Osteoblast (primary cell): Measurements from ENCODE around the gene ADH5. TPM values are rescaled to one million over a fixed set of nuclear protein-coding genes. Genes with fewer than 3 reads are reported as not detected.
"Not testable (repeated sequence)": the region's sequence is repeated elsewhere in the genome, so short reads cannot be mapped to it uniquely, and the experiment has no call there.

Source experiments
- DNase-seq: peaks from one replicate; pipeline ENCODE4 v3.0.0; 2011; ENCODE audit warnings: low spot score, mixed read lengths; ENCODE audit not compliant: insufficient read length; ENCODE audit errors: missing footprints
- H2AFZ ChIP-seq: 2 replicates; pipeline ENCODE4 v1.6.0; 2011; ENCODE audit warnings: mild to moderate bottlenecking, low read length
- H3K27ac ChIP-seq: 2 replicates; pipeline ENCODE4 v1.5.1; 2011; ENCODE audit warnings: mild to moderate bottlenecking, low read depth, low read length, moderate library complexity
- H3K27me3 ChIP-seq: 2 replicates; pipeline ENCODE4 v1.6.0; 2012; ENCODE audit warnings: mild to moderate bottlenecking, control low read depth, inconsistent platforms, low read length, moderate library complexity; ENCODE audit not compliant: insufficient read depth
- H3K36me3 ChIP-seq: 2 replicates; pipeline ENCODE4 v1.5.1; 2011; ENCODE audit warnings: mild to moderate bottlenecking, low read length, control low read depth, moderate library complexity; ENCODE audit not compliant: insufficient read depth
- H3K4me1 ChIP-seq: 2 replicates; pipeline ENCODE4 v1.5.1; 2011; ENCODE audit warnings: mild to moderate bottlenecking, low read length, control low read depth, moderate library complexity; ENCODE audit not compliant: insufficient read depth
- H3K4me2 ChIP-seq: 2 replicates; pipeline ENCODE4 v1.6.0; 2011; ENCODE audit warnings: mild to moderate bottlenecking, low read length; ENCODE audit not compliant: insufficient read depth
- H3K4me3 ChIP-seq: fragments of 200-600 bp; sonication (generic); 3 replicates; pipeline ENCODE4 v1.5.1; 2012; ENCODE audit warnings: mild to moderate bottlenecking, low read length, inconsistent platforms; ENCODE audit not compliant: insufficient read depth
- H3K79me2 ChIP-seq: 2 replicates; pipeline ENCODE4 v1.6.0; 2012; ENCODE audit warnings: mild to moderate bottlenecking, low read length, control low read depth, inconsistent platforms; ENCODE audit not compliant: insufficient read depth
- H3K9me3 ChIP-seq: 2 replicates; pipeline ENCODE4 v1.5.1; 2011; ENCODE audit warnings: low read depth, low read length, control low read depth
- H4K20me1 ChIP-seq: 2 replicates; pipeline ENCODE4 v1.6.0; 2012; ENCODE audit warnings: mild to moderate bottlenecking, low read length, control low read depth; ENCODE audit not compliant: insufficient read depth
- CTCF ChIP-seq: IDR thresholded peaks from 2 replicates; pipeline ENCODE4 v1.5.1; 2011; ENCODE audit warnings: mild to moderate bottlenecking, low read depth, low read length, moderate library complexity; ENCODE audit errors: extremely low read depth
- total RNA-seq: library from RNA; depleted of rRNA; stranded (reverse); fragments of >200 nt; gene quantifications from 2 replicates; pipeline ENCODE4 v1.2.3, GENCODE V29; 2012

The ADH5 gene
- total RNA-seq, 1 donor, result 293 TPM

DNA sequence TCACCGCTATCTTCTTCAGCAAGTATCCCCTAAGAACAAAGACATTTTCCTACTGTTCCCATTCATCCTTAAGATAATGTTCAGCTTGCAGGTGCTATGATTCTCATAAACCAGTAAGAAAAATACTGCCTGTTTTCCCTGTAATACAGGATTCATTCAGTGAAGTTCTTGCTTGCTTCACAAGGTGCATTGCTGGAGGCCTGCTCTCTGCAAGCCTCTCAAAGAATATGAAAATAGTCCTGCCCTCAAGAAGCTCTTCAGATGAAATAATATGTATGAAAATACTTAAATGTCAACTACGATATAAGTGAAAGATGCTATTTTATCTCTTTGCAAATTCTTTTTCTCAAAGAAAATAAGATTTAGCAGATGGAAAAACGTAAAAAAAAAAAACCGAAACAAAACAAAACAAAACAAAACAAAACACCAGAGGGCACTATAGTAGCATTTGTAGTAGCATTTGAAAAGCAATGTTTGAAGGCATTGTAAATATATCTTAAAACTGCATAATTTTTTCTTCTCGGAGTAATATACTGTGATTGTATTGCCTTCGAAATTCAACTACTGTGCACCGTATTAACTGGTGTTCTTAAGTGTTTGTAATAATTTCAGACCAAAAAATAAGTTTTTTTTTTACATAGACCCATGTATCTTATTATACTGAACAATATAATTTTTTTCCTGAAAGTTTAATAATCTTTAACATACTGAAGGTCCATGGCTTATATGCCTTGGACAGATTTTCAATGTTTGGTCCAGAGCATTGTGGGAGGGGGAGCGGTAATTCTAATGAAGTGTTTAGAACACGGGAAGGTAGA, 29.5 kb upstream of the ADH5 start:
- Histone ChIP-seq H4K20me1 (no peaks in the 10 kb centered on the region), H3K9me3 (no peaks in the 10 kb centered on the region), H3K27ac (no peak overlapping the region), H3K4me3 (no peak overlapping the region), H3K36me3 (no peaks in the 10 kb centered on the region), H3K79me2 (no peaks in the 10 kb centered on the region), H3K4me2 (peak overlapping the region; percentile 29), H2AFZ (peak overlapping the region; percentile 31), H3K27me3 (no peaks in the 10 kb centered on the region), H3K4me1 (no peaks in the 10 kb centered on the region)
- peak; percentile 44 for TF ChIP-seq CTCF
- peak; percentile 76 for DNase-seq

- DNase-seq, H3K79me2 ChIP-seq, H3K4me2 ChIP-seq, H3K9me3 ChIP-seq, H3K36me3 ChIP-seq, H3K27ac ChIP-seq, H4K20me1 ChIP-seq, H3K4me3 ChIP-seq, H3K4me1 ChIP-seq, H3K27me3 ChIP-seq, H2AFZ ChIP-seq: not testable (repeated sequence)
Measured at GRCh38 chr4:99117122-99117841, 28.7 kb upstream of the ADH5 start.

- not testable (repeated sequence) for H3K4me1 ChIP-seq, H3K79me2 ChIP-seq, H3K4me2 ChIP-seq, H3K27me3 ChIP-seq, H2AFZ ChIP-seq, H3K27ac ChIP-seq, H3K36me3 ChIP-seq, H3K9me3 ChIP-seq, DNase-seq, H4K20me1 ChIP-seq, H3K4me3 ChIP-seq
Measured at GRCh38 chr4:99109286-99109685, 20.7 kb upstream of the ADH5 start.

DNA sequence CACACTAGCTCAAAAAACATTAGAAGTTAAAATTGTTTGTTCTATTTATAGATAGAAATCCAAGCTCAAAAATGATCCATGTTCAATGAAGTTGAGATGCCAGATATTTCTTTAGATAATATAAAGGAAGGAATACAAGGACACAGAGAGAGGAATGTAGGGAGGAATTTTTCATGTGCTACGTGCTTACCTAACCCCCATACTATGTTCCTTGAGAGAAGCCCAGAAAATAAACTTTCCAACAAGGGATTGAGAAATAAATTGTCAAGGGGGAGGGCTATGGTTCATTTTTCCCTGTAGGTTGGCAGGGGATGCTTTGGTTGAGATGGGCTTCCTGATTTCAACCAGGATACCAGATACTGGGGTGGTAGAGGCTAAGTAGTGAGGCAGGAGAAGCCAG, 15.6 kb upstream of the ADH5 start:
- Histone ChIP-seq H3K4me3 (no peak overlapping the region), H3K4me1 (no peaks in the 10 kb centered on the region), H3K9me3 (no peaks in the 10 kb centered on the region), H2AFZ (no peak overlapping the region), H4K20me1 (no peaks in the 10 kb centered on the region), H3K79me2 (no peaks in the 10 kb centered on the region), H3K27me3 (no peaks in the 10 kb centered on the region), H3K27ac (no peak overlapping the region), H3K4me2 (no peak overlapping the region), H3K36me3 (no peaks in the 10 kb centered on the region)
- TF ChIP-seq CTCF, result no peak
- DNase-seq, result no peak

GRCh38 chr4:99103166-99103565, 14.6 kb upstream of the ADH5 start:
- H3K27me3 ChIP-seq, result no peaks in the 10 kb centered on the region
- DNase-seq, result no peak
- H3K9me3 ChIP-seq, result no peaks in the 10 kb centered on the region
- H2AFZ ChIP-seq, result no peak overlapping the region
- H3K27ac ChIP-seq, result no peak overlapping the region
- H3K4me2 ChIP-seq, result no peak overlapping the region
- no peak for TF ChIP-seq CTCF
- no peak overlapping the region for H3K4me3 ChIP-seq
- H4K20me1 ChIP-seq, result no peaks in the 10 kb centered on the region
- H3K4me1 ChIP-seq, result no peaks in the 10 kb centered on the region
- H3K36me3 ChIP-seq, result no peaks in the 10 kb centered on the region
- H3K79me2 ChIP-seq, result no peaks in the 10 kb centered on the region
